Common myeloid progenitor, CD34-positive (primary cell): ENCODE results near the gene SMAD2.

Experiments used
- CTCF ChIA-PET: fragments of 350-600 bp; sonication (Branson Sonifier 250); formaldehyde crosslinking; loops from one replicate; lab custom pipeline; 2021; ENCODE audit warnings: antibody characterized with exemption; lab: Charles Lee
- POLR2A ChIA-PET: fragments of 350-600 bp; sonication (Branson Sonifier 250); formaldehyde crosslinking; loops from one replicate; lab custom pipeline; 2021; ENCODE audit warnings: antibody characterized with exemption; lab: Charles Lee
- DNase-seq, 3 donors: peaks; one replicate each; pipeline versions ENCODE4 v3.0.0 to v3.0.0-alpha.2; 2013
- H3K27ac ChIP-seq, 2 experiments: 1 replicate in 1 of 2; 2 replicates in 1 of 2; pipeline ENCODE4 v1.7.0; 2013; ENCODE audit warnings: inconsistent platforms in 2 of 2, low read length in 2 of 2, mild to moderate bottlenecking in 2 of 2, low read depth in 1 of 2, moderate library complexity in 1 of 2; ENCODE audit not compliant: severe bottlenecking in 2 of 2, insufficient read depth in 1 of 2, poor library complexity in 1 of 2
- H3K27me3 ChIP-seq, 5 experiments: replicated peaks in 2 of 5; 1 replicate in 3 of 5; 2 replicates in 2 of 5; pipeline versions ENCODE4 v1.6.1 to v1.7.0; 2013; ENCODE audit warnings: low read length in 4 of 5, mild to moderate bottlenecking in 2 of 5, moderate library complexity in 2 of 5, inconsistent platforms in 1 of 5; ENCODE audit not compliant: insufficient read depth in 5 of 5, control insufficient read depth in 4 of 5
- H3K36me3 ChIP-seq, 4 experiments: 1 replicate in 2 of 4; 2 replicates in 2 of 4; pipeline versions ENCODE4 v1.6.1 to v1.7.0; 2013; ENCODE audit warnings: low read length in 3 of 4, control low read depth in 1 of 4, mild to moderate bottlenecking in 1 of 4; ENCODE audit not compliant: control insufficient read depth in 4 of 4, insufficient read depth in 4 of 4
- H3K4me1 ChIP-seq, 4 experiments: 1 replicate in 3 of 4; 2 replicates in 1 of 4; pipeline versions ENCODE4 v1.6.1 to v1.7.1; 2013; ENCODE audit warnings: low read length in 3 of 4, mild to moderate bottlenecking in 3 of 4, control low read depth in 1 of 4, inconsistent platforms in 1 of 4, moderate library complexity in 1 of 4; ENCODE audit not compliant: control insufficient read depth in 4 of 4, insufficient read depth in 4 of 4; ENCODE audit errors: control extremely low read depth in 1 of 4
- H3K4me3 ChIP-seq, 7 experiments: 1 replicate in 4 of 7; 2 replicates in 3 of 7; pipeline versions ENCODE4 v1.5.1 to v1.7.0; 2013; ENCODE audit warnings: mild to moderate bottlenecking in 7 of 7, low read length in 6 of 7, moderate library complexity in 6 of 7, inconsistent platforms in 2 of 7, low read depth in 2 of 7, control low read depth in 1 of 7; ENCODE audit not compliant: insufficient read depth in 4 of 7, control insufficient read depth in 1 of 7; ENCODE audit errors: extremely low read depth in 1 of 7
- H3K9me3 ChIP-seq, 5 experiments: 1 replicate in 4 of 5; 2 replicates in 1 of 5; pipeline versions ENCODE4 v1.6.1 to v1.7.1; 2013; ENCODE audit warnings: low read length in 4 of 5, mild to moderate bottlenecking in 2 of 5, inconsistent platforms in 1 of 5, low read depth in 1 of 5, moderate library complexity in 1 of 5; ENCODE audit not compliant: control insufficient read depth in 4 of 5, insufficient read depth in 2 of 5; ENCODE audit errors: control extremely low read depth in 1 of 5
- WGBS: methylation state at CpG from one replicate; pipeline ENCODE4 v1.1.5; 2013; ENCODE audit not compliant: insufficient coverage; 5-methylcytosine and 5-hydroxymethylcytosine counted together

The SMAD2 gene

DNA sequence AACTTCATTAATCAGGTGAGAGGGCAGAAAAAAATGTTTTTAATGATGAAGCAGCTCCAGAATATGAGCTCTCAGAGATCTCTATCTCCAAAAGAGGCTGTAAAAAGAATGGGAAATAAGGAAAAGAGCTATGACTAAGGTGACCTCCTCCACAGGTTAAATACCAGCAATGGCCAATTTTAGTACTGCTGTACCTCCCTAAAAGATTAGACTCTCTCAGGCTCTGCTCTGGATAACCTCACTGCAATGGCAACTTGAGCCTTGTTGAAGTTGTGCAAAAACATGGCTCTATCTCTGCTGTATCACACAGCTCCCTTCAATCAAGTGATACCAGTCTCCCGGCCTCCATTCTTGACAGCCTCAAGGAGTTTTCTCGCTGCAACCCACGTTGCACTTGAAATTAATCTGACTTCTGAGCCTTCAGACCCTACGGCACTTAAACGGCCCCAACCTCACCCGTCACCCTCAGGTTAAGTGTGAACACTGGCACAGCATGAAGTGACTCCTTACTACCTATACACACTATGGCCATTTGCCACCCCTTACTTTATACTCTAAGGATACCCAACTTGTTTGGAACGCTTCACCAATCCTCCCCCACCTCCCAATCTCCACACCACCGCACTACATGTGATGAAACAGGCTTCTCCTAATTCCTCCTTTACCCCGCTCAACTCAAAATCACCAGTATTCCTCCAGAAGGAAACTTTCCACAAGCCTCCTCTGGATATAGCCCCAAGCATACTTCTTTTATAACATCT, 36.3 kb downstream of the SMAD2 start:
- Histone ChIP-seq H3K36me3 (peaks cover 11 to 44% (median 16%) of the 10 kb centered on the region in 4 experiments), H3K4me1 (no peaks in the 10 kb centered on the region), H3K27me3 (no peaks in the 10 kb centered on the region), H3K9me3 (no peaks in the 10 kb centered on the region), H3K27ac (no peak overlapping the region), H3K4me3 (no peak overlapping the region)
- ChIA-PET CTCF (interaction anchor here (1.8 kb wide), 1 partner anchor 15 kb away, joined by 4 read pairs; no protein-coding TSS in a partner anchor), POLR2A (no interaction called here)
- WGBS, result 98% methylated on average over 7 of the region's 9 CpGs
- DNase-seq, result no peak

DNA sequence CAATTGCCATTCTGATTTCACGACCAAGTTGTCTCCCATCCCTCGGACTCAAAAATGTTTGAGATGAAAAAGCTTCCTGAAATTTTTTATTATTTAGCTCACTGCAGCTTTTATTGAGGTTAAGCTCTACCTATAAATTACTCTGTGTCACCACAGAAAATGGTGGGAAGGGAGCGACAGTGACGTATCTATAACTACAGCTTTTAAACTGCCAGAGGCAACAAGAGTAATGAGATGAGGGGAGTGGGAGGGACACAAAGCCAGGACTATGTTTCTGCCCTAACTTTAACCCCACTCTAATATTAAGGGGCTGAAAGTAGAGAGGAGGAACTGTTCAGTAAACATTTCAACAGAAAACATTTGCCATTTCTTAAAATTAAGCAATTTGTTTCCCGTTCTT, 37.4 kb downstream of the SMAD2 start:
- DNase-seq, result peak in 2 of 3 donors; percentile 41 to 42
- Histone ChIP-seq H3K27ac (no peak overlapping the region), H3K36me3 (peaks cover 11 to 49% (median 17%) of the 10 kb centered on the region in 4 experiments), H3K9me3 (no peaks in the 10 kb centered on the region), H3K4me1 (no peaks in the 10 kb centered on the region), H3K4me3 (no peak overlapping the region), H3K27me3 (no peaks in the 10 kb centered on the region)
- POLR2A ChIA-PET, result no interaction called here
- WGBS, result no CpG with 5 or more reads among the region's 5 CpGs
- CTCF ChIA-PET, result interaction anchor here (0.7 to 1.8 kb wide), 2 partner anchors 16 to 395 kb away, joined by 3 to 4 read pairs; no protein-coding TSS in a partner anchor

DNA sequence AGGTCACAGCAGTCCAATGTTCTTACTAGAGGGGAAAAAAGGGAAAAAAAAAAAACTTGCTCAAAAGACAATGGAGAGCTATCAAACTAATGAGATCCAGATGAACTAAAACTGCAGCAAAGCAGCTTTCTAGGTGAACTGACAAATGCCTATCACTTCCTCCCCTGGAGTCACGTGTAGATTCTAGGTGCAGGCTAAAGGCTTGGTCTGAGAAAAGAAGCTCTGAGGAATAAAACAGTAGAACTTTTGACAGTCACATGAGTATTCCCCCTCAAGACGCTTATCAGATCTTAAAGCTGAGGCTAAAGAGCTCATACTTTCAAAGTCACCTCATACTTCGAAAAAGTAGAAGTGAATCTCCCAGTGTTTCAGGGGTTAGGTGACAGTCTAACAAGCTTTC, 42.3 kb downstream of the SMAD2 start:
- Histone ChIP-seq H3K36me3 (peaks cover 2 to 52% (median 17%) of the 10 kb centered on the region in 4 experiments), H3K4me1 (peaks cover 0 to 3% (median 0%) of the 10 kb centered on the region in 4 experiments), H3K27me3 (no peaks in the 10 kb centered on the region), H3K9me3 (no peaks in the 10 kb centered on the region), H3K27ac (no peak overlapping the region), H3K4me3 (no peak overlapping the region)
- no peak for DNase-seq
- 98% methylated on average over 3 of the region's 3 CpGs for WGBS
- ChIA-PET POLR2A (no interaction called here), CTCF (interaction anchor here (0.7 kb wide), 1 partner anchor 9 kb away, joined by 3 read pairs; no protein-coding TSS in a partner anchor)

DNA sequence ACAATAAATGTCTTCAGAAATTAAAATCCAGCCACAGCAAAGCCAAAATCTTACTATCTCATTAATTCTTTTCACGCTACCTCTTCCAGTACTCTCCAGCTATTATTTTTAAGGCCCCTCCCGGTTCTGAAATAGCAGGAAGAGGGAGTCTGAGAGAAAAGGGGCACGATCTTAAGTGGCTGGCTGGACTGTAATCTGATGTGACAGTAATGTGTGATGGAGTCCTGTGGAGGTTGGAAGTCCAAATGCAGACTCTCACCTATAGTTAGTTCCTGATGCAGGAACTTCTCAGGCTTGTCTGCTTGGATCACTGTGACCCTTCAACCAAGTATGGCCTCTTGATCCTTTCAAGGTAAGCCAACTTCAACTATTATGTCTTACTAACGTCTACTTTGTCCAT, 43.2 kb downstream of the SMAD2 start:
- WGBS, result 92% methylated on average over 2 of the region's 4 CpGs
- CTCF ChIA-PET, result interaction anchor here (1.0 kb wide), 1 partner anchor 8 kb away, joined by 3 read pairs; no protein-coding TSS in a partner anchor
- no peak for DNase-seq

DNA sequence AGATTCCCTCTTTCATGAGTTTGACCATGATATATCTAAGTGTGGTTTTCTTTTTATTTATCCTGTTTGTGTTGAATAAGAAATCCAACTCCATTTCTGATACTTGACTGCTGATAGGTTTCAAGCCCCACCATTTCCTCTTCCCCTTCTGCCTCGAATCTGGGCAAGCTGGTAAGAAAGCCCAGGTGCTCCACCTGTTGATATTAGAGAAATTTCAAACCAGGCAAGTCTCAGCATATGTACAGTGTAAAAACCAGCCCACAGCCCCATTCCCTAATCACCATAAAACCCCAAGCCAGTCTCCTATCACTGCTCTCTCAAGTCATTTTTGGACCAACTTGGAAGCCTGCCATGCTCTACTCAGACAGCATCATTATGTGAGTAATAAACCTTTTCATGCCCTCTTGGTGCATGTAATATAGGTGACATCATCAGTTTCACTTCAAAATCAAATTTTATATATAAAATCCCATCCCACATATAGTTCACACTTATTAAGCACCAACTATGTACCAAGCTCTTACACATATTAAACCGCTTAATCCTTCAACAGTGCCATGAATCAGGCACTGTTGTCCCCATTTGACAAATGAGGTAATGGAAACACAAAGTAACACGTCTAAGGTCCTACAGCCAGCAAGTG, 46.6 kb downstream of the SMAD2 start:
- peaks cover 0 to 6% (median 0%) of the 10 kb centered on the region in 5 experiments for H3K9me3 ChIP-seq
- H3K4me1 ChIP-seq, result peaks cover 0 to 3% (median 0%) of the 10 kb centered on the region in 4 experiments
- H3K36me3 ChIP-seq, result peaks cover 11 to 73% (median 29%) of the 10 kb centered on the region in 4 experiments
- H3K27me3 ChIP-seq, result no peaks in the 10 kb centered on the region
- no peak overlapping the region for H3K4me3 ChIP-seq
- no peak overlapping the region for H3K27ac ChIP-seq
- 56% methylated on average over 2 of the region's 3 CpGs for WGBS
- CTCF ChIA-PET, result no interaction called here
- POLR2A ChIA-PET, result no interaction called here
- DNase-seq, result peak in 2 of 3 donors; percentile 17 to 31

More for the DNA sequence above, 43.2 kb downstream of the SMAD2 start:
- Histone ChIP-seq H3K27me3 (no peaks in the 10 kb centered on the region), H3K27ac (no peak overlapping the region), H3K4me3 (no peak overlapping the region), H3K4me1 (peaks cover 0 to 3% (median 0%) of the 10 kb centered on the region in 4 experiments), H3K36me3 (peaks cover 2 to 57% (median 17%) of the 10 kb centered on the region in 4 experiments), H3K9me3 (no peaks in the 10 kb centered on the region)
- POLR2A ChIA-PET, result no interaction called here

DNA sequence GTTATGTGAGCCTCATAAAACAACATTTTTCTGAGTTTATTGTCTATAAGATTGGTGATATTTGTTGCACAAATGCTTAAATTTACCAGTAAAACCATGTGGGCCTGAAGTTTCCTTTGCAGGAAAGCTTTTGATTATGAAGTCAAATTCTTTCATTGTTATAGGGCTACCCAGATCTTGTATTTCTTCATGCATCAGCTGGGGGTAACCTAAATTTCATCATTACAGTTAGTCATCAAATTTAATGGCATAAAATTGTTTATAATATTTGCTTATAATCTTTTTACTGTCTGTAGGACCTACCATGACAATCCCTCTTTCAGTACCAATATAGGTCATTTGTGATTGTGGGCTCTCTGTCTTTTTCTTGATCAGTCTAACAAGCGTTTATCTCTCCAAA, 47.8 kb downstream of the SMAD2 start:
- DNase-seq, result no peak
- CTCF ChIA-PET, result no interaction called here

More for the DNA sequence above, 47.8 kb downstream of the SMAD2 start:
- H3K27ac ChIP-seq, result no peak overlapping the region
- peaks cover 0 to 3% (median 0%) of the 10 kb centered on the region in 4 experiments for H3K4me1 ChIP-seq
- POLR2A ChIA-PET, result no interaction called here
- no CpG with 5 or more reads among the region's 1 CpG for WGBS
- peaks cover 0 to 6% (median 0%) of the 10 kb centered on the region in 5 experiments for H3K9me3 ChIP-seq
- H3K36me3 ChIP-seq, result peaks cover 12 to 65% (median 27%) of the 10 kb centered on the region in 4 experiments
- H3K27me3 ChIP-seq, result no peaks in the 10 kb centered on the region
- H3K4me3 ChIP-seq, result no peak overlapping the region
